Cardiac muscle cell (in vitro differentiated cells and primary cell): ENCODE data around the gene EDDM3A. TPM values are rescaled to one million over a fixed set of nuclear protein-coding genes. Genes with fewer than 3 reads are reported as not detected.
"Not testable (repeated sequence)": the region's sequence is repeated elsewhere in the genome, so short reads cannot be mapped to it uniquely, and the experiment has no call there.

ENCODE experiments used
- DNase-seq, 2 donors: peaks; one replicate each; pipeline versions ENCODE4 v3.0.0 to v3.0.0-alpha.2; 2010 to 2017; ENCODE audit warnings: low read depth in 1 of 2, low spot score in 1 of 2
- H3K27ac ChIP-seq: fragments of 200-600 bp; sonication (generic); 2 replicates; pipeline ENCODE4 v1.5.1; 2016
- H3K27me3 ChIP-seq: fragments of 200-600 bp; sonication (generic); 2 replicates; pipeline ENCODE4 v1.6.0; 2016; ENCODE audit warnings: control low read depth
- H3K36me3 ChIP-seq: fragments of 200-600 bp; sonication (generic); 2 replicates; pipeline ENCODE4 v1.5.1; 2016; ENCODE audit warnings: control low read depth
- H3K4me1 ChIP-seq: fragments of 200-600 bp; sonication (generic); 2 replicates; pipeline ENCODE4 v1.8.1; 2017; ENCODE audit warnings: low read depth, mild to moderate bottlenecking, mixed run types
- H3K4me3 ChIP-seq: fragments of 200-600 bp; sonication (generic); 2 replicates; pipeline ENCODE4 v1.5.1; 2016; ENCODE audit warnings: mild to moderate bottlenecking
- H3K9me3 ChIP-seq: fragments of 200-600 bp; sonication (generic); 2 replicates; pipeline ENCODE4 v1.5.1; 2017; ENCODE audit warnings: low read depth, mild to moderate bottlenecking, control low read depth
- CTCF ChIP-seq: IDR thresholded peaks from 2 replicates; pipeline ENCODE4 v1.5.1; 2012; ENCODE audit warnings: low read depth, mild to moderate bottlenecking, low read length
- polyA plus RNA-seq: library from polyadenylated mRNA; unstranded; fragments of >200 nt; fragmentation: Nextera tagmentation; extraction: Ambion mirVana; gene quantifications from 2 replicates; pipeline ENCODE4 v1.2.1, GENCODE V29; 2016
- total RNA-seq: library from RNA; depleted of rRNA; stranded (reverse); fragments of >200 nt; gene quantifications from 2 replicates; pipeline ENCODE4 v1.2.3, GENCODE V29; 2016

EDDM3A gene
- total and polyA plus RNA-seq, 2 experiments from 2014 or later, result 0.15 TPM; not detected in 1

GRCh38 chr14:20699931-20700330 lies 45.8 kb upstream of the EDDM3A start:
- no peak for DNase-seq
- Histone ChIP-seq H3K4me3 (no peak overlapping the region), H3K27ac (no peak overlapping the region), H3K4me1 (no peaks in the 10 kb centered on the region), H3K36me3 (no peaks in the 10 kb centered on the region), H3K27me3 (no peaks in the 10 kb centered on the region), H3K9me3 (no peaks in the 10 kb centered on the region)
- TF ChIP-seq CTCF, result no peak

GRCh38 chr14:20700965-20701364 lies 44.7 kb upstream of the EDDM3A start:
- H3K4me3 ChIP-seq, H3K9me3 ChIP-seq, H3K27me3 ChIP-seq, H3K36me3 ChIP-seq, DNase-seq, H3K27ac ChIP-seq, H3K4me1 ChIP-seq: not testable (repeated sequence)

GRCh38 chr14:20706657-20707355 lies 38.9 kb upstream of the EDDM3A start:
- no peaks in the 10 kb centered on the region for H3K27me3 ChIP-seq
- no peak overlapping the region for H3K4me3 ChIP-seq
- H3K27ac ChIP-seq, result no peak overlapping the region
- no peaks in the 10 kb centered on the region for H3K9me3 ChIP-seq
- TF ChIP-seq CTCF, result no peak
- peak in 1 of 2 donors; percentile 70 for DNase-seq
- H3K4me1 ChIP-seq, result no peaks in the 10 kb centered on the region
- H3K36me3 ChIP-seq, result no peaks in the 10 kb centered on the region

GRCh38 chr14:20707622-20708021 lies 38.1 kb upstream of the EDDM3A start:
- H3K27me3 ChIP-seq, result no peaks in the 10 kb centered on the region
- no peaks in the 10 kb centered on the region for H3K9me3 ChIP-seq
- no peak overlapping the region for H3K27ac ChIP-seq
- no peak for TF ChIP-seq CTCF
- peak in 1 of 2 donors; percentile 86 for DNase-seq
- no peaks in the 10 kb centered on the region for H3K4me1 ChIP-seq
- H3K4me3 ChIP-seq, result no peak overlapping the region
- H3K36me3 ChIP-seq, result no peaks in the 10 kb centered on the region

GRCh38 chr14:20711261-20711660 lies 34.4 kb upstream of the EDDM3A start:
- Histone ChIP-seq H3K27ac (no peak overlapping the region), H3K4me1 (no peaks in the 10 kb centered on the region), H3K9me3 (no peaks in the 10 kb centered on the region), H3K36me3 (no peaks in the 10 kb centered on the region), H3K27me3 (no peaks in the 10 kb centered on the region), H3K4me3 (no peak overlapping the region)
- DNase-seq, result no peak
- TF ChIP-seq CTCF, result no peak

- no peaks in the 10 kb centered on the region for H3K27me3 ChIP-seq
- peak in 1 of 2 donors; percentile 45 for DNase-seq
- H3K9me3 ChIP-seq, result no peaks in the 10 kb centered on the region
- no peaks in the 10 kb centered on the region for H3K4me1 ChIP-seq
- no peak for TF ChIP-seq CTCF
- H3K27ac ChIP-seq, result no peak overlapping the region
- no peak overlapping the region for H3K4me3 ChIP-seq
- no peaks in the 10 kb centered on the region for H3K36me3 ChIP-seq
These were observed 34.0 kb upstream of the EDDM3A start for GRCh38 chr14:20711685-20712084.
